ENCODE data around the gene CORO2A.
A peak's percentile ranks its signal among the peaks of the same experiment; 100 is the strongest.
"Not testable (repeated sequence)": the region's sequence is repeated elsewhere in the genome, so short reads cannot be mapped to it uniquely, and the experiment has no call there.

Gene CORO2A

GRCh38 chr9:98078895-98079294 is 113.5 kb downstream of the CORO2A start:
- DNase-seq: no peak

DNA sequence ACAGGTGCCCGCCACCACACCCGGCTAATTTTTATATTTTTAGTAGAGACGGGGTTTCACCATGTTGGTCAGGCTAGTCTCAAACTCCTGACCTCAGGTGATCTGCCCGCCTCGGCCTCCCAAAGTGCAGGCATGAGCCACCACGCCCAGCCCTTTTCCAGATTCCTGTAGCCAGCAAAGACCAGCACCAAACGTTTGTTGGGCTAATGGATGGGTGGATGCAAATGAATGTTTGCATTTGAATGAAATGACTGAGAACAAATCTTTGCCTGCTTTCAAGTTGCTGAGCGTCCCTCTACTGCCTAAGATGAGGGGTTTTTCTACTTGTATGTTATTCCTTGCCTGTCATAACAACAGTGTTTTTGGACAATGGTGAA is 115.9 kb downstream of the CORO2A start:
- DNase-seq: not testable (repeated sequence)

DNA sequence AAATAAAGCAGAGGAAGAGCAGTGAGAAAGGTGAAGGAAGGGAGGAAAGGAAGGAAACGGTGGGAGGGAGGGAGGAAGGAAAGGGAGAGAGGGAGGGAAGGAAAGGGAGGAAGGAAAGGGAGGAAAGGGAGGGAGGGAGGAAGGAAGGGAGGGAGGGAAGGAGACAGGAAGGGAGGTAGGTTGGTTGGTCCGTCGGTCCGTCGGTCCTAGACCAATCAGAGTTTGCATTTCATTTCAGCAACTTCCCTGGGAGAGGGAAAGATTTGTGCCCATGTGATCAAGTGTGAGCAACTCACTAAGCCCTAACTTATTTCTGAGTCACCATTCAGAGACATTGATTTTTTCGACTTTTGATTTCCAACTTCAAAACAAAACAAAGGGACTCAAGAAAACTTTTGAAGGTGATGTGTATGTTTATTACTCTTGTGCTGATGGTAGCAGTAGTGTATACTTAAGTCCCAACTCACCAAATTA is 117.1 kb downstream of the CORO2A start:
- no peak for DNase-seq

DNA sequence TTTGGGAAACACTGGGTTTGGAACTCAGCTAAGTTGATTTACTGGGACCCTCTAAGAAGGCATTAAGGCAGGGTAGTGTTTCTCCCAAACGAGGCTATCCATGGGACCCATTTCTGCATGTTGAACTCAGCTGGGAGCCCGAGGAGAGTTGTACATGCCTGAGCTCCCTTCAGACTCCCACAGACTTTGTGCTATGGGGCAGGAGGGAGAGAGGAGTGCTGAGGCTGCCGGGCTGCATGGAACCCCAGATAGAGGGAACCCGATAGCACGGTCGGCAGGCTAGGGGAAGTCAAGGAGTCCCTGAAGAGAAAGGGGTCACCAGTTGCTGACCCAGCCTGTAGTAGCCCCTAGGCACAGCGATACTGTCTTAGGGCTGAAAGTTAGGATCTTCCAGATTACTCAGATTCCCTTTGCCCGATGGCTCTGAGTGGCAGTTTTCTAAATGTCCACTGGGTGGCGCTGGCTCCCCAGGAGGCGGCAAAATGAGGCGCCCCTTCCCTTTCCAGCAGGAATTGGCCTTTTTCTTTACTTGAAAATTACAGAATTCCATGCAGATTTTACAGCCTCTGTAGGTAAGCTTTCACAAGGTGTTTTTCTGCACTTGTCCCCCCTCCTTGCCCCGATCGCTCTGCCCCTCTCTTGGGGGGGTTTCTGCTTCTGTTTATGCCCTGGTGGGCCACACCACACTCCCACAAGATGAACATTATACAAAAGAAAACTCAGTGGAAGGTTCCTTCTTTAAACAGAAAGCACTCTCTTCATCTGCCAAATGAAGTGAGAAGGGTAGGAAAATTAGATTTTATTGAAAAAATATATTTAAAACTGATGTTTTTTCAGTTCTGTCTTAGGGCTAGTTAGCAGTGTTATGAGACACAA is 118.1 kb downstream of the CORO2A start:
- peak; percentile 22 to 42 (median 32) for DNase-seq

DNA sequence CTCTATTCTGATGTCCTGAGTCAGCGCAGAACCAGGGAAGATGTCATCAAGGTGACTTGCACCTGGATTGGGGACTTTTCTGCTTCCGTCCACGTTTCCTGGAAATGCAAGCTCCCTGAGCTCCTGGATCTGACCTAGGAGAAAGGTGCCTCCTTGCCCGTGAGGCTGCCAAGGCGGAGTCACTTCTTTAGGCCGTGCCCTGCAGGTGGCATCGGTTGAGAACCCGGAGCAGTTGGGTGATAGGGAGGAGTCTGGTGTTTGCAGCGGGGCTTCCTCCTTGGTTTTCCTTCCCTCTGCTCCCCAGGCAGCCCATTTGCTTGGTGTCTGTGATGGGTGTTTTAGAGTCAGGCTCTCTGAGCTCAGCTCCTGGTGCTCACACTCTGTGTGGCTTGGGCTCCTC is 120.7 kb downstream of the CORO2A start:
- no peak for DNase-seq

Data from activated CD4-positive, CD25-positive, alpha-beta regulatory T cell (primary cell).